TTC549 (cell line): ENCODE data around the gene TPK1.
"Not testable (repeated sequence)": the region's sequence is repeated elsewhere in the genome, so short reads cannot be mapped to it uniquely, and the experiment has no call there.

Source experiments
- FAIRE-seq: peaks from 2 replicates; lab custom pipeline; 2012; peaks lifted over from hg19 to GRCh38; lab: Jason Lieb, UNC

TPK1 gene

GRCh38 chr7:144777005-144777839 is 58.6 kb downstream of the TPK1 start:
- FAIRE-seq = no peak

GRCh38 chr7:144776447-144776846 is 59.4 kb downstream of the TPK1 start:
- no peak for FAIRE-seq

- no peak for FAIRE-seq
Measured at GRCh38 chr7:144775749-144776148, 60.1 kb downstream of the TPK1 start.

GRCh38 chr7:144771927-144772326 is 63.9 kb downstream of the TPK1 start:
- no peak for FAIRE-seq

- FAIRE-seq = no peak
Measured at GRCh38 chr7:144771174-144771573, 64.7 kb downstream of the TPK1 start.

- no peak for FAIRE-seq
Measured at GRCh38 chr7:144769352-144769751, 66.5 kb downstream of the TPK1 start.

GRCh38 chr7:144768633-144769032 is 67.2 kb downstream of the TPK1 start:
- FAIRE-seq = no peak

- FAIRE-seq = no peak
Measured at GRCh38 chr7:144763291-144763690, 72.6 kb downstream of the TPK1 start.

- no peak for FAIRE-seq
Measured at GRCh38 chr7:144762853-144763252, 73.0 kb downstream of the TPK1 start.

GRCh38 chr7:144761493-144761892 is 74.4 kb downstream of the TPK1 start:
- FAIRE-seq = no peak

GRCh38 chr7:144759653-144760052 is 76.2 kb downstream of the TPK1 start:
- FAIRE-seq = no peak

GRCh38 chr7:144747936-144748335 is 87.9 kb downstream of the TPK1 start:
- no peak for FAIRE-seq

- FAIRE-seq = peak; percentile 74
Measured at GRCh38 chr7:144738708-144739314, 97.0 kb downstream of the TPK1 start.

- no peak for FAIRE-seq
Measured at GRCh38 chr7:144738146-144738545, 97.7 kb downstream of the TPK1 start.

- no peak for FAIRE-seq
Measured at GRCh38 chr7:144736880-144737493, 98.9 kb downstream of the TPK1 start.

- FAIRE-seq = no peak
Measured at GRCh38 chr7:144735505-144736276, 100.2 kb downstream of the TPK1 start.

GRCh38 chr7:144731661-144732351 is 104.0 kb downstream of the TPK1 start:
- FAIRE-seq = no peak

GRCh38 chr7:144730224-144730623 is 105.6 kb downstream of the TPK1 start:
- no peak for FAIRE-seq

GRCh38 chr7:144729226-144729625 is 106.6 kb downstream of the TPK1 start:
- FAIRE-seq = no peak

- no peak for FAIRE-seq
Measured at GRCh38 chr7:144728551-144728950, 107.3 kb downstream of the TPK1 start.

GRCh38 chr7:144726840-144727239 is 109.0 kb downstream of the TPK1 start:
- FAIRE-seq = not testable (repeated sequence)

- no peak for FAIRE-seq
Measured at GRCh38 chr7:144725070-144725469, 110.8 kb downstream of the TPK1 start.
